SK-N-MC (cell line): ENCODE measurements around the gene LGALS3BP.

Source experiments
- DNase-seq: peaks from one replicate; pipeline ENCODE4 v3.0.0-alpha.2; 2011; ENCODE audit warnings: low read depth, low spot score
- H3K27ac ChIP-seq: fragments of 200-600 bp; sonication (generic); 2 replicates; pipeline ENCODE4 v1.5.1; 2016; ENCODE audit warnings: mixed run types
- H3K36me3 ChIP-seq: fragments of 200-600 bp; sonication (generic); 2 replicates; pipeline ENCODE4 v1.6.1; 2017; ENCODE audit warnings: antibody characterized with exemption, low read length, mixed read lengths; ENCODE audit not compliant: insufficient read depth
- H3K4me3 ChIP-seq: fragments of 200-600 bp; sonication (generic); 2 replicates; pipeline ENCODE4 v1.5.1; 2016
- H3K9ac ChIP-seq: fragments of 200-600 bp; sonication (generic); 2 replicates; pipeline ENCODE4 v1.8.0; 2017; ENCODE audit warnings: mixed run types, mixed read lengths; ENCODE audit not compliant: insufficient read length
- H3K9me3 ChIP-seq: fragments of 200-600 bp; sonication (generic); 2 replicates; pipeline ENCODE4 v1.6.1; 2017; ENCODE audit warnings: low read depth, mild to moderate bottlenecking, antibody characterized with exemption, low read length, moderate library complexity, mixed read lengths
- EZH2 ChIP-seq: fragments of 200-600 bp; sonication (generic); IDR thresholded peaks from one replicate; pipeline ENCODE4 v1.6.1; 2017; ENCODE audit warnings: antibody characterized with exemption
- FOXP2 ChIP-seq: optimal IDR thresholded peaks from 2 replicates; pipeline ENCODE3; 2011; ENCODE audit warnings: mild to moderate bottlenecking, moderate library complexity; ENCODE audit not compliant: insufficient read depth; ENCODE audit errors: extremely low read length, control extremely low read depth
- POLR2AphosphoS5 ChIP-seq: IDR thresholded peaks from 2 replicates; pipeline ENCODE4 v1.6.1; 2012; ENCODE audit warnings: mild to moderate bottlenecking, low read depth, low read length, borderline replicate concordance

LGALS3BP gene

GRCh38 chr17:78981010-78981888 is 1.5 kb upstream of the LGALS3BP start:
- Histone ChIP-seq H3K9me3 (no peaks in the 10 kb centered on the region), H3K9ac (no peak overlapping the region), H3K36me3 (peaks cover 18% of the 10 kb centered on the region; the same call in 1 of the 2 replicates), H3K4me3 (no peak overlapping the region), H3K27ac (no peak overlapping the region)
- no peak for TF ChIP-seq POLR2AphosphoS5
- no peak for TF ChIP-seq EZH2
- no peak for TF ChIP-seq FOXP2
- DNase-seq, result no peak

GRCh38 chr17:78980624-78980972 is 875 bp upstream of the LGALS3BP start:
- Histone ChIP-seq H3K4me3 (no peak overlapping the region), H3K9ac (peak overlapping the region; percentile 79), H3K27ac (no peak overlapping the region), H3K36me3 (peaks cover 19% of the 10 kb centered on the region; the same call in 1 of the 2 replicates), H3K9me3 (no peaks in the 10 kb centered on the region)
- TF ChIP-seq FOXP2 (no peak), EZH2 (no peak), POLR2AphosphoS5 (no peak)
- DNase-seq, result no peak

GRCh38 chr17:78977997-78978973 is 1.4 kb downstream of the LGALS3BP start:
- Histone ChIP-seq H3K9ac (peak overlapping the region; percentile 79), H3K4me3 (peak overlapping the region; percentile 84), H3K9me3 (no peaks in the 10 kb centered on the region), H3K36me3 (peaks cover 25% of the 10 kb centered on the region; the same call in 1 of the 2 replicates), H3K27ac (0 out of 2 replicates have a peak overlapping the region, but pooled peaks have one; percentile 9)
- TF ChIP-seq FOXP2 (no peak), POLR2AphosphoS5 (no peak)
- DNase-seq, result no peak

GRCh38 chr17:78977681-78977943 is 2.1 kb downstream of the LGALS3BP start:
- DNase-seq, result no peak
- Histone ChIP-seq H3K9me3 (no peaks in the 10 kb centered on the region), H3K36me3 (peaks cover 25% of the 10 kb centered on the region; the same call in 1 of the 2 replicates), H3K4me3 (peak overlapping the region; percentile 84), H3K9ac (peak overlapping the region; percentile 20), H3K27ac (no peak overlapping the region)
- TF ChIP-seq EZH2 (no peak), POLR2AphosphoS5 (no peak), FOXP2 (no peak)

- peaks cover 25% of the 10 kb centered on the region; the same call in 1 of the 2 replicates for H3K36me3 ChIP-seq
- no peaks in the 10 kb centered on the region for H3K9me3 ChIP-seq
- peak overlapping the region; percentile 84 for H3K4me3 ChIP-seq
- no peak for DNase-seq
- peak overlapping the region; percentile 20 for H3K9ac ChIP-seq
- no peak overlapping the region for H3K27ac ChIP-seq
- TF ChIP-seq POLR2AphosphoS5, result no peak
- no peak for TF ChIP-seq EZH2
- TF ChIP-seq FOXP2, result no peak
Measured at GRCh38 chr17:78976907-78977680, 2.6 kb downstream of the LGALS3BP start.

- Histone ChIP-seq H3K27ac (peak overlapping the region; percentile 85), H3K4me3 (peak overlapping the region; percentile 55; the same call in 1 of the 2 replicates), H3K36me3 (peaks cover 25% of the 10 kb centered on the region; the same call in 1 of the 2 replicates), H3K9me3 (no peaks in the 10 kb centered on the region), H3K9ac (no peak overlapping the region)
- TF ChIP-seq EZH2 (no peak), POLR2AphosphoS5 (no peak), FOXP2 (no peak)
- peak; percentile 28 for DNase-seq
Measured at GRCh38 chr17:78974635-78975591, 4.8 kb downstream of the LGALS3BP start.

GRCh38 chr17:78973792-78974520 is 5.8 kb downstream of the LGALS3BP start:
- no peak overlapping the region for H3K4me3 ChIP-seq
- H3K27ac ChIP-seq, result no peak overlapping the region; the same call in 1 of the 2 replicates
- H3K9me3 ChIP-seq, result no peaks in the 10 kb centered on the region
- TF ChIP-seq EZH2 (no peak), FOXP2 (no peak), POLR2AphosphoS5 (0 out of 2 replicates have a peak, but pooled peaks have one; percentile 7)
- peaks cover 25% of the 10 kb centered on the region; the same call in 1 of the 2 replicates for H3K36me3 ChIP-seq
- no peak overlapping the region for H3K9ac ChIP-seq
- DNase-seq, result no peak
